PC-3 (cell line): ENCODE results near the gene RALB.

Experiments used
- CTCF ChIP-seq: fragments of 300-600 bp; sonication (generic); conservative IDR thresholded peaks from 2 replicates; pipeline ENCODE4 v1.5.1; 2017; ENCODE audit warnings: antibody characterized with exemption, low read depth, mild to moderate bottlenecking, low read length
- EZH2 ChIP-seq: fragments of 300-600 bp; sonication (generic); IDR thresholded peaks from one replicate; pipeline ENCODE4 v1.6.1; 2017; ENCODE audit warnings: antibody characterized with exemption, mild to moderate bottlenecking, low read length; ENCODE audit not compliant: unreplicated experiment

GRCh38 chr2:120251078-120251477, 1.6 kb upstream of the RALB start:
- TF ChIP-seq CTCF: no peak
- TF ChIP-seq EZH2: no peak
